GM21786 (cell line): ENCODE data around the gene YAF2.

Experiments
- ATAC-seq: cut with Tn5 transposase; IDR thresholded peaks from one replicate; pipeline ENCODE4 v1.9.1; 2021; ENCODE audit not compliant: unreplicated experiment

Gene YAF2

DNA sequence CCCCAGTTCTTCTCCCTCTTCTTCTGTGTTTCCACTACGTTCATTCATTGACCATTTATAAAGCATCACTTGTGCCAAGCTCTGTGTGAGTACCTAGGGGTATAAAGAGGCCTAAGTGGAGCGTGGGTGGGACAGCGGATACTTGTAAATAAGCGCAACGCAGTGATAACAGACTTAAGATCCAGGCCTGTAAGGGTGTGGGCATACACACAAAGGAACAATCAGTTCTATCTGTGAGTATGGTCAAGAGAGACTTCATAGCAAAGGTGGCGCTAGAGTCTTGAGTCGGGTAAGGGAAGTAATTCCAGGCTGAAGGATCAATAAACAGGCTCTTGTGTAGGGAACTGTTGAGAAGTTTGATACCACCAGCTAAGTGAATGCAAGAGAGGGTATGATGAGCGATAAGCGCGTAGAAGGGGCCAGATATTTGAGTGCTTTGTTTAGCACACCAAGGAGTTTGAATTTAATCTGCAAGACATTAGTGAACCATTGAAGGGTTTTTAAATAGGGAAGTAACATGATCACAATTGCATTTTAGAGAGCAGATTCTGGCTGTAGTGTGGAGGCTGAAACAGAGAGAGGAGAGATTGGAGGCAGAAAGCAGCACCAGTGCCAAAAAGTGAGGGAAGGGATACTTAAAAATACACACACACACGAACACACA is 92.4 kb downstream of the YAF2 start:
- ATAC-seq: no peak

DNA sequence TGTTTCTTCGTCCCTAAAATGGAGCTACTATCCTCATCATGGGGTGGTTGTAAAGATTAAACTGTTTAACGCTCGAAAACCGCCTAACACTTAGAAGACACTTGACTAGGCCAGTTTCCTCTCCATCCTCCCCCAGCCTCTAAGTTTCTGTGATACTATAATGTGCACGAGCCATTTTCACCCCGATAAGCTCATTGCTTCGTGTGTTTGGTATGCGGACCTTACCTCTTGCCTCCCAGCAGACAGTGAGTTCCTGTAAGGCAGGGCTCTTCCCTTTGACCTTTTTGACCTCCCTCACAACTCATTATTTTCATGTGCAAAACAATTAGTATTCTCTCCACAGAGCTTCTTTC is 92.9 kb downstream of the YAF2 start:
- no peak for ATAC-seq

DNA sequence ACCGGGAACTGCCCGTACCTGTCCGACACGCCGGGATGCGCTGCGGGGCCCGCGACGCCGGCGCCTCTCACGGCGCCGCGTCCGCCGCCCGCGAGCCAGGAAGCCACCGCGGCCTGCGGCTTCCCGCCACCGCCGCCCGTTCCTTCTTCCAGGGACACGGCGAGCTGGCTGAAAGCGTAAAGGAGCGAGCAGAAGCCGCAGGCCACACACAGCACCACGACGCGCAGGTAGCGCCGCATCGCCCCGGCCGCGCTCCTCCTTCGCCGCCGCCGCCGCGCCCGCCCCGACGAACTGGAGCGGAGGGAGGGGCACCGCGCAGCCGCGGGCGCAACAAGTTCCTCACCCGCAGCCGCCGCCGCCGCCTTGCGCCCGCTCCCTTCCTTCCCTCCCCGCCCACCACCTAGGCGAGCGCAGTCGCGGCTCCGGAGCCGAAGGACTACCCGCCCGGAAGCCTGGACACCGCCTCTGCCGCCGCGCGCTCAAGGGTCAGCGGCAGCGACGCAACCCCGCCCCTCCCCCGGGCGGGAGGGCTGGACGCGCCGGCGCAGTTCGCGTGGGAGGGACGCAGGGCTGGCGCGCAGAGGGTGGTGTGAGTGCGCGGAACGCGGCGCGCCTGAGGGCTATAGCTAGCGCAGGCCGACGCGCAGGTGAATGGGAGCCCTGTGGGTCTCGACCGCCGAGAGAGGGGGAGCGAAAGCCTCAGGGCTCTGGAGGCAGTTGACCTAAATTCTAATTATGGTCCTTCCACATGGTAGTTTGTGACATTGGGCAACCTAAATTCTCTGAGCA is 93.4 kb downstream of the YAF2 start, which contains the start of gene GXYLT1:
Gene GXYLT1 (minus strand): TSS at position 467 of the 789 bp plus-strand sequence. CDS start 228 bp downstream, at position 239.
- peak; percentile 86 for ATAC-seq

DNA sequence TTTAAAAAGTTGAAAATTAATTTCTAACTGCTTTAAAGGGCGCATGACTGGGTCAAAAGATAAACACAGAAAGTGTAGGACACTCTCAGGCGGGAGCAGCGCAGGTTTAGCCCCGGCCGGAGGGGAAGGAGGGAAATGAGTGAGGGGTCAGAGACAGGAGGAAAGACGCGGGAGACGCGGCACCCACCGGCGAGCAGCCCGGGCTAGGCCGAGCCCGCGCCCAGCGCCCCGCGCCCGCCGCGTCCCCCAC is 94.0 kb downstream of the YAF2 start:
- no peak for ATAC-seq

DNA sequence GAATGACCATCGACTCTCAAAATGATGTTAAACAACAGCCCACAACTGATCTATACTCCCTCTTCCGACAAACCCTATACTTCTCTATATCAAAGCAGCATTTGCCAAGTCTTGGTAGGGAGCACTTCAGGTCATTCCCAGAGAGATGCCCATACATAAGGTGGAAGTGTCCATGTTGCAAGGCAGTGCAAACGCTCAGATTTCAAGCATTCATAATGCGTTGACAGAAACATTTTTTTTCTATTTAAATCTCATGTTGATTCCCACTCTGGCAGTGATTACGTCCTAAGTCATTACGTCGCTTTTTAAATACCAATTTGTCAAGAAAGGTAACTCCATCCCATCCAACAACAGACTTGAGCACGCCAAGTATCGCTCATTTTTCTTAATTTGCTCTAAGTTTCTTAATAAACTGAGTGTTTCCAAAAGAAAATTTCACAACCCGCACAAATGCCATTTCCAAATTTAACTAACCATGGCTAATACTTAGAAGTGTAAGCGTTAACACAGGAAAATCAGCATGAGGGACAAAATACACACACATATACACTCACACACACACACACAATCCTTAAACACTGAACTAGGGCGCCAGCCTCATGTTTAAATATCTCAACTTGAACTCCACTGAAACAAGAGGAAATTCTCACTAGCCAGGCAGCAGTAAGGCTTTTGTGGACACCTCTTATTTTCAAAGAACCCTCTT is 94.4 kb downstream of the YAF2 start:
- no peak for ATAC-seq

DNA sequence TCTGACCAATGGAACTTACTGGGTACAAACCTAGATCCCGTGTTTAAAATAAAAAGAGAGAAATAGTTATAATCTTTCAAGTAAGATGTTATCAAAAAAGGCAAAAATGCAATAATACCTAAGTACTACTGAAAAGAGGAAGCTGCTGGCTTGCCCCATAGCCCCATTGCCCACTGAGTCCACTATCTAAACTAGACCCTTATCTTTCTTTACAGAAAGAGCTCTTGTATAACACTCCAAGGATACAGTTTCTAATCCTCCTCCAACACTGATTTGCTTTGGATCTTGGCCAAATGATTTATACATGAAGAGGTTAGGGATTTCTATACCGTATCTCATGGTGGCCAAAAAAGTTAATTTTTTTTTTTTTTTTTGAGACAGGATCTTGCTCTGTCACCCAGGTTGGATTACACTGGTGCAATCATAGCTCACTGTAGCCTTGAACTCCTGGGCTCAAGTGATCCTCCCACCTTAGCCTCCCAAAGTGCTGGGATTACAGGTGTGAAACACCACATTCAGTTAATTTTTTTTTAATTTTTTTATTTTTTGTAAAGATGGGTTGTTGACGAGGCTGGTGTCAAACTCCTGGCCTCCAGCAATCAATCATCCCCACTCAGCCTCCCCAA is 96.0 kb downstream of the YAF2 start:
- ATAC-seq: no peak

DNA sequence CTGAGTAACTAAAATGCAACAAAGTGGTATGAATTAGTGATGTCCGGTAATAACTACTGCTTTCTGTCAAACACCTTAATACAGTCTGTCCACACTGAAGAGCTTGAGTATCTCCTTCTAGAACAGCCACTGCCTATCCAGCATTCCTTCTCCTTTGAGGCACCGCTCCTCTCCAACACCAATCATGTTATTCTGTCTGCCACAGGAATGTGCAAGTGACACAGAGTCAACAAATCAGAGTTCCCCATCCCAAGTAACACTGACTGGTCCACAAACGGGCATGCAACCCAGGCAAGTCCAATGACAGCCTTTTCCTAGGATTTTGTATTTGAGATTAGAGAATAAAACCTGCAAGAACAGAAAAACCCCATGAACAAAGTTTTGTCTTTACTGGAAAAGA is 97.1 kb downstream of the YAF2 start:
- ATAC-seq: no peak

DNA sequence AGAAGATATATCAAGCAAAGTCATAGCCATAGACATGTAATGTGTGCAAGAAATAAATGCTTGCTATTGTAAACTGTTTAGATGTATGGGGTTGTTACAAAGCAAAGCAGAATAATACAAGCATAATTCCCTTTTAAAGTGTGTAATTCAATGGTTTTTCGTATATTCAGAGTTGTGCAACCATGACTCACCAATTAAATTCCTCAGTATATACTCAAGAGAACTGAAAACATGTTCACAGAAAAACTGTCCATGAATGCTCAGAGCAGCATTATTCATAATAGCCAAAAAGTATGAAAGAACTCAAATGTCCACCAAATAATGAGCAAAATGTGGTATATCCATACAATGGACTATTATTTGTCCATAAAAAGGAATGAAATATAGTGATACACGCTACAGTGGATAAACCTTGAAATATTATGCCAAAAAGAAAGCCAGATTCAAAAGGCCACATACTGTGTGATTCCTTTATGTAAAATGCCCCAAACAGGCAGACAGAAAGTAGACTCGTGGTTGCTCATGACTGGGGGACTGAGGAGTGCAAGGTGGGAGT is 102.7 kb downstream of the YAF2 start:
- no peak for ATAC-seq

DNA sequence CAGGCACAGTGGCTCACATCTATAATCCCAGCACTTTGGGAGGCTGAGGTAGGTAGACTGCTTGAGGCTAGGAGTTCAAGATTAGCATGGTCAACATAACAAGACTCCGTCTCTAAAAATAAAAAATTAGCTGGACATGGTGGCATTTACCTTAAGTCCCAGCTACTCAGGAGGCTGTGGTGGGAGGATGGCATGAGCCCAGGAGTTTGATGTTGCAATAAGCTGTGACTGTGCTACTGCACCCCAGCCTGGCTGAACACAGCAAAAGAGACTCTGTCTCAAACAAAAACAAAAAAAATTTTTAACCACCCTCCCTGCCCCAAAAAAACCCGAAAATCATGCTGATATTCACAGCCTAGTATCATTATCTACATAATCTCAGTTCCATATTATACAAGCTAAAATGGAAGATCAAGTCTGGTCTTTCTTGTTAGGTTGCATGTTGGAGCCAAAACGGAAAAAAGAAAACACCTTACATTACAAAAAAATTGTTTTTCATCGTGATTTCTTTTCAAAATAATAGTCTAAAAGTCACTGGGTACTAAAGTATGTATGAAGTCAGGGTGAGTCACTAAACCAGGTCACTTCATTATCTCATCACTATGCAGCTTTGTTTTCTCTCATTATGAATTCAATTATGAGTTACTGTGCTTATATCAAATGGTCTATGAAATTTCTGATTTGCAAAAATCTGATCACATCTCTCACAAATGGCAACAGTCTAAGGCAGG is 107.2 kb downstream of the YAF2 start:
- no peak for ATAC-seq

DNA sequence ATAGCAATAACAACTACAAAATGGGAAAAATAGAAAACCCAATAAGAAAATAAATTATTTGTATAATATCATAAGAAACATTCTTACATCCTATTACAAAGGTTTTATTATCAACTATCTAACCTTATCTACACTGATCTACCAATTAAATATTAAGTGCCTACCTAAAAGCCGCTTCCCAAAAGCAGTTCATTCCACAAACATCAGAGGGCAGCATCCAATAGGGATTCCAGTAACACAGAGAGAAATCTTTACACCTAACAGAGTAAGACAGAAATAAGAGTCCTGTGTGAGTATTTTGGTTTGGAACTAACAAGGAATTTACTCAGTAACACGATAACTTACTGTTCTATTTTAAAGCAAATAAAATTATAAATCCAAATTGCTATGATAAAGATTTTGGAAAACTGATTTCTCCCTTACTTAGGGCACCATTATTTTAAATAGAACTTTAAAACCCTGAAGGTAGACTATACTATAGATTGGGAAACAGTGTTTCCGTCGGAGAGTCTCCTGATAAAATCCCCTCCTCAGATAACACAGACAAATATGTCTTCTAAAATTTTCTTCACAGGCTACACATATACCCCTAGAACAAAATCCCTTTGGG is 108.3 kb downstream of the YAF2 start:
- no peak for ATAC-seq

DNA sequence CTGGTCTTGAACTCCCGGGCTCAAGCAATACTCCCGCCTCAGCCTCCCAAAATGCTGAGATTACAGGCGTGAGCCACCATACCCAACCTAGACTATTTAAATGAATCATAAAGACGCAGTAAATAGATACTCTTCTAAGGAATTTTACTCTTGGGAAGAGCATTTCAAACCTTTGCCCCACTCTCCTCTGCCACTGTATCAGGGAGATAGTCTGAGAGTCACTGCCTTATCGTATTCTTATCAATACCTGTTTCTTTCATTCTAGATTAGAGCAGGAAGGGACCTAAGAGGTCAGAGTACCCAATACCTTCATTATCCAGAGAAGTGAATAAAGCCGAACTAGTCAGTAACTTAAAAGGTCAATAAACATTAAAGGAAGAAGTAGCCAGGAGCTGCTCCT is 109.2 kb downstream of the YAF2 start:
- no peak for ATAC-seq

DNA sequence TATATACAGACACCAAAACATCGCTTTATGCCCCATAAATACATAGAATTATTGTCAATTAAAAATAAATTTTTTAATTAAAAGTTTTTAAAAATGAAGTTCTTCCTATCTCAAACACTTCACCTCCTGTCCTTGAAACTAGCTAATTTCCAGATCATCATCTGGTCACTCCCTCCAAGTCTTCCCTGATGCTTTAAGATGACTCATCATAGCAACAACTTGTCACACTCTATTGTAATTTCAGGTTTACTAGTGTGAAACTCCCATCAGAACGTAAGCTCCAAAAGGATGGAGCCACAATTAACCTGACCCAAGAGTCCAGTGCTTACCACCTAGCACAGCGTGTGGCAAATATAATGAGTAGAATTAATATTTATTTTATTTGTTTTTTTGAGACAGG is 109.7 kb downstream of the YAF2 start:
- no peak for ATAC-seq

DNA sequence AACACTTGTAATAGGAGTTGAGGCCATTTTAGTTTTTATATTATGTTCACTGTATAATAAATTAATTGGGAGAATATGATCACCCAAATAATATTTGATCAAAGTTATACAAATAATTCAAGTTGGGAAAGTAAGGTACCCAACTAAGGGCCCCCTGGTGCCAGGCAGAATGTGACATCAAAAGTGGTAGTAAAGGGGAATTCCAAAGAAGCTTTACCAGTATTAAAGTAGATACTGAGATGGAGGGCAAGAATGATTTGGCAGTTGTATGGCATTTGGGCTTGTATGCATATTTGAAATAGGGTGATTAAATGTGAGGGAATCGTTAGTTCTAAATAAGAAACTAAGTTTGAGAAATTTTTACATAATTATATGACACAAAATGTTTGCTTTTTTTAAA is 111.1 kb downstream of the YAF2 start:
- ATAC-seq: no peak

DNA sequence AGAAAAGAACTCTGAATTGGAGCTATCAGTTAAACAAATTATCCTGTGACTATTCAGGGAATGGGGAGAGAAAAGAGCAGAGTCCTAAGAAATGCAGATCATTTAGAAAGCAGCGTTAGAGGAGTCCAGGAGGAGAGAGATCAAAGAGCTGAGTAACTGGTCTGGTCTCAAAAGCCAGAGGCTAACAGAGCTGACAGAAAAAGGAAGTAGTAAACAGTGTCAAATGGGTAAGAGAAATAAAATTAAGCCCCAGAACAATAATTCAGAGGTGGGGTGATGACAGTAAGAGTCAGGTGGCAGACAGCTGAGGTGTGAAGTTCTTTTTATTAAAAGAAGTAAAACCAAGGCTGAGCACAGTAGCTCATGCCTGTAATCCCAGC is 112.7 kb downstream of the YAF2 start:
- ATAC-seq: no peak

DNA sequence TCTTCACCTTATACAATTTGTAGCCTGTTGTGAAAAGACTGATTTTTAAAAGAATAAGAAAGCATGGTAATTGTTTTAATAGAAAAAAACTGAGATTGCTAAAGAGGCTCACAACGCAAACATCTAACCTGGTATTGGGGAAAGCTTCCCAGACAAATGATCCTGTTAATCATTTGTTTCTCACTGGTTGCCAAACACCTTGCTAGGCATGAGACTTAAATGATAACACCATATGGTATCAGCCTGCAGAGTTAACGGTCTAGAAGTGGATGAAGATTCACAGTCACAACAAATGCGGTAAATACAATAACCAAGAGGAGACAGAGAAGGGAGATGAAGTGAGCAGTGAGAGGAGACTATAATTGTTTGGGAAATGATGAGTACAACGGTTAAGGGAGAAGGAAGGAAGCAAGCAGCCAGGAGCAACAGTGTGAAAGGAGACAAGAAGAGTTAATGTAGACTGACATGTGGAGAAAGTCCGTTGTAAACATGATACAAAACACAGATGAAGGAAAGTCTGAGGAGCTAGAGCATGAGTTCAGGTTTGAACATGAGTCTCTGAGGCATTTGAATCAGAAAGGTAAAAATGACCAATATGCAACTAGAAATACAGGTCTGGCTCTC is 113.2 kb downstream of the YAF2 start:
- no peak for ATAC-seq

DNA sequence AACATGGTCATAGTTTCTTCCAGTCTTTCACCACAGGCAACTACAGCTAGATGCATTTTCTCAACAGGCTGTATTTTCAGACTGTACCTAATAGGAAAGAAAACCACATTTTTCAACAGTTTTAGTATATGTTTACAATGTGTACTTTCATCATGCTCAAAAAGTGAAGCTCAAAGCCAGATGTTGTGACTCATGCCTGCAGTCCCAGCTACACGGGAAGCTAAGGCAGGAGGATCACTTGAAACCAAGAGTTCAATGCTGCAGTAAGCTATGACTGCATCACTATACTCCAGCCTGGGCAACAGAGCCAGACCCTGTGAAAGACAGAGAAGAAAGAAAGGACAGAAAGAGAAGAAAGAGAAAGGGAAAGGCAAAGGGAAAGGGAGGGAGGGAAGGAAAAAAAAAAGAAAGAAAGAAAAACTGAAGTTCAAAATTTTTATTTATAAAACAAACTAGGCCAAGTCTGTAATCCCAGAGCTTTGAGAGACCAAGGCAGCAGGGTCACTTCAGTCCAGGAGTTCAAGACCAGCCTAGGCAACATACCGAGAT is 118.9 kb downstream of the YAF2 start:
- ATAC-seq: no peak

DNA sequence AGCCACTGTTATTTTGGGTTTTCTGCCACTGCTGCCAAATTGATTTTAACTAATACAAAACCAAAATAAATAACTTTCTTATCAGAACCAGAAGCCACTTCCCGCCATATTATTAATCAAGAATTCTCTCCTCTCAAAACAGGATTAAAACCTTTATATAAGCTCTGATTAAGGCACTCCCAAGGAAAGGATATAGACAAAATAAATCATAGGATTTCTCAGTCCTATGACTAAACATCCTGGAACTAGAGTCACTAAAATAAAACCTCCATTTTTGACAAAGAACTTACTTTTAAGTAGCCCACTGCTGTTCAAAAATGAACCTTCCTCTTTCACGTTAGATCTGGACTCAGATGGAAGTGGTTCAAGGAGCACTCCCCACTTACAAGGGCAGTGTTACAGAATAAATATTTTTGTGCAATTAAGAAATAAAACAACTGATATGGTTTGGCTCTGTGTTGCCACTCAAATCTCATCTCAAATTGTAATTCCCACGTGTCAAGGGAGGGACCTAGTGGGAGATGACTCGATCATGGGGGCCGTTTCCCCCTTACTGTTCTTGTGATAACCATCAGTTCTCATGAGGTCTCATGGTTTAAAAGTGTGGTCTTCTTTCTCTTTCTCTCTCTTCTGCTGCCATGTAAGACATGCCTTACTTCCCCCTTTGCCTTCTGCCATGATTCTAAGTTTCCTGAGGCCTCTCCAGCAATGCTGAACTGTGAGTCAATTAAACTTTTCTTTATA is 119.7 kb downstream of the YAF2 start:
- no peak for ATAC-seq

DNA sequence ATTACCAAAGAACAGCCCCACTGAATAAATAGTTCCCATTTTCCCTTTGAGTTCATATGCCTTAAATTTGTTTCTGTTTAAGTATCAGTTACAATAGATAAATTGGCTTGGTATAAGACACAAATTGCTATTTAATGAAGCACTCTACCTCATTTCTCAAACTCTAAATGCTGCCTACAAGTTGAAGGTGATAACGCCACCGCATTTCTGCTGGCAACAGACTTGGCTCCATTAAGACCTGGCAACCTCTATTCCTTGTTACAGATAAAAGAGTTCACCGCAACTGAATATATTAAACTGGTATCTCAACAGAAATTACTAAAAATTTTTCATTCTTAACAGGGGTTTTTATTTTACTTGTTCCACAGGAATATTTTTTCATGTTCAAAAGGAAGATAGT is 129.0 kb downstream of the YAF2 start:
- no peak for ATAC-seq
